Measurements from ENCODE around the gene GARS1. TPM values are rescaled to one million over a fixed set of nuclear protein-coding genes. Genes with fewer than 3 reads are reported as not detected.

The GARS1 gene
- 100 to 1,000 TPM; 338 to 354 TPM for total RNA-seq

GRCh38 chr7:30594540-30595435 lies at the start of gene GARS1:
GARS1 (plus strand) TSS chr7:30594878; CDS start chr7:30594922, 44 bp downstream.
- DNase-seq: peak; percentile 91
- CTCF ChIA-PET: interaction anchor here (1.3 kb wide), 1 partner anchor 31 kb away, joined by 3 read pairs; no protein-coding TSS in a partner anchor
- ATAC-seq: peak; percentile 87
- H3K4me1 Mint-ChIP-seq (ENCODE audit: low read depth): peaks cover 48% of the 10 kb centered on the region
- POLR2A ChIA-PET: interaction anchor here (0.8 to 1.7 kb wide), 13 partner anchors 8 to 458 kb away, joined by 3 to 12 read pairs (median 5); partner anchors contain the start of gene NOD1
- intact Hi-C loops (cut with micrococcal nuclease): no loop called here
- H3K36me3 Mint-ChIP-seq (ENCODE audit: low read depth): peaks cover 48% of the 10 kb centered on the region
- H3K9me3 Mint-ChIP-seq: no peaks in the 10 kb centered on the region
- H3K27ac Mint-ChIP-seq: peak within 1 kb of the TSS; percentile 97
- peak within 1 kb of the TSS; percentile 98 for H3K4me3 Mint-ChIP-seq
- TF ChIP-seq CTCF (IDR thresholded peaks at IDR 0.05): no peak
- no peaks in the 10 kb centered on the region for H3K27me3 Mint-ChIP-seq

DNA sequence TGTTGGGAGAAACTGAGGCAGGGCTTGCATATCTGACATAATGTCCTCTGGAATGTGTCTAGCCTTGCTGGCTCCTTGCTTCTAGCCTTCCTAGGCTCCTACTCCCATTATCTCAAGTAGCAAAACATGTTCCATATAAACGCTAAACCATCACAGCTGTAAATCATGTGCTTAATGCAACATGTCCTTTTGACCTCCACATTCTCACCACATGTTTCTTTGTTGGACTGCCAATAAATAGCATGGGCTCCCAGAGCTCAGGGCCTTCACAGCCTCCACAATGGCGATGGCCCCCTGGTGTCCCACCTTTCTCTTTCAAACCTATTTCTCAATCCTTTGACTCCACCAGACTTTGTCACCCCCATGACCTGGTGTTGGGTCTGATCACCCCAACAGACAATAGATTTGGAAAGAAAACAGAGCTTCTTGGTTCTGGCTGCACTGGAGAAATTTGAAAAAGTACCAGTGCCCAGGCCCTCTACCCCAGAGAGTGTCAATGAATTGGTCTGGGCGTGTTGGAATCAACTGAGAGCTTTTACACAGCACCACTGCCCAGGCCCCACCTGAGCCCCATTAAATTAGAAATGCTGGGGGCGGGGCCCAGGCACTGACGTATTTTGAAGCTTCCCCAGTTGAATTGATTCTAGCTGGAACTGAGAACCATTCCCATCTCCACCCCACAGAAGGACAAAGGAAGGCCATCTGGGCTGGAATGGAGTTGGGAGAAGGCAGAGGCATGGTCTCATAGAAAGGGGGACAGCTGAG lies 48.7 kb upstream of the GARS1 start:
- no peak for DNase-seq
- Mint-ChIP-seq H3K9me3 (no peaks in the 10 kb centered on the region), H3K27ac (no peak overlapping the region), H3K4me1 (ENCODE audit: low read depth) (no peaks in the 10 kb centered on the region), H3K4me3 (no peak overlapping the region), H3K36me3 (ENCODE audit: low read depth) (peaks cover 11% of the 10 kb centered on the region), H3K27me3 (no peaks in the 10 kb centered on the region)
- TF ChIP-seq CTCF (IDR thresholded peaks at IDR 0.05): no peak
- ChIA-PET POLR2A (interaction anchor here (0.8 kb wide), 1 partner anchor 62 kb away, joined by 3 read pairs; no protein-coding TSS in a partner anchor), CTCF (interaction anchor here (0.7 to 7.1 kb wide), 5 partner anchors 10 to 381 kb away, joined by 3 to 70 read pairs (median 4); no protein-coding TSS in a partner anchor)
- intact Hi-C loops (cut with micrococcal nuclease): no loop called here
- no peak for ATAC-seq

GRCh38 chr7:30546596-30546995 lies 48.1 kb upstream of the GARS1 start:
- POLR2A ChIA-PET: no interaction called here
- CTCF ChIA-PET: interaction anchor here (0.8 to 7.1 kb wide), 5 partner anchors 17 to 195 kb away, joined by 3 to 70 read pairs (median 4); no protein-coding TSS in a partner anchor
- no peaks in the 10 kb centered on the region for H3K27me3 Mint-ChIP-seq
- DNase-seq (no peak), ATAC-seq (no peak)
- TF ChIP-seq CTCF (IDR thresholded peaks at IDR 0.05): no peak
- H3K36me3 Mint-ChIP-seq (ENCODE audit: low read depth): peaks cover 11% of the 10 kb centered on the region
- intact Hi-C loops (cut with micrococcal nuclease): no loop called here
- no peak overlapping the region for H3K27ac Mint-ChIP-seq
- H3K9me3 Mint-ChIP-seq: no peaks in the 10 kb centered on the region
- H3K4me1 Mint-ChIP-seq (ENCODE audit: low read depth): no peaks in the 10 kb centered on the region
- H3K4me3 Mint-ChIP-seq: no peak overlapping the region

GRCh38 chr7:30548845-30549244 lies 45.8 kb upstream of the GARS1 start:
- Mint-ChIP-seq H3K4me1 (ENCODE audit: low read depth) (no peaks in the 10 kb centered on the region), H3K9me3 (no peaks in the 10 kb centered on the region)

More at GRCh38 chr7:30548845-30549244, 45.8 kb upstream of the GARS1 start:
- Mint-ChIP-seq H3K36me3 (ENCODE audit: low read depth) (peaks cover 2% of the 10 kb centered on the region), H3K27me3 (no peaks in the 10 kb centered on the region), H3K27ac (no peak overlapping the region), H3K4me3 (no peak overlapping the region)
- ATAC-seq (peak; percentile 73), DNase-seq (peak; percentile 50)
- peak; percentile 85 for TF ChIP-seq CTCF (IDR thresholded peaks at IDR 0.05)
- POLR2A ChIA-PET: no interaction called here
- intact Hi-C loops (cut with micrococcal nuclease): no loop called here
- CTCF ChIA-PET: interaction anchor here (0.6 to 7.1 kb wide), 29 partner anchors 9 to 581 kb away, joined by 3 to 70 read pairs (median 4); no protein-coding TSS in a partner anchor
